GM18907 (cell line): ENCODE data around the gene CST3.
"Not testable (repeated sequence)": the region's sequence is repeated elsewhere in the genome, so short reads cannot be mapped to it uniquely, and the experiment has no call there.

Source experiments
- ATAC-seq: cut with Tn5 transposase; IDR thresholded peaks from one replicate; pipeline ENCODE4 v1.9.1; 2021; ENCODE audit warnings: mild to moderate bottlenecking, moderate library complexity; ENCODE audit not compliant: unreplicated experiment

The CST3 gene

DNA sequence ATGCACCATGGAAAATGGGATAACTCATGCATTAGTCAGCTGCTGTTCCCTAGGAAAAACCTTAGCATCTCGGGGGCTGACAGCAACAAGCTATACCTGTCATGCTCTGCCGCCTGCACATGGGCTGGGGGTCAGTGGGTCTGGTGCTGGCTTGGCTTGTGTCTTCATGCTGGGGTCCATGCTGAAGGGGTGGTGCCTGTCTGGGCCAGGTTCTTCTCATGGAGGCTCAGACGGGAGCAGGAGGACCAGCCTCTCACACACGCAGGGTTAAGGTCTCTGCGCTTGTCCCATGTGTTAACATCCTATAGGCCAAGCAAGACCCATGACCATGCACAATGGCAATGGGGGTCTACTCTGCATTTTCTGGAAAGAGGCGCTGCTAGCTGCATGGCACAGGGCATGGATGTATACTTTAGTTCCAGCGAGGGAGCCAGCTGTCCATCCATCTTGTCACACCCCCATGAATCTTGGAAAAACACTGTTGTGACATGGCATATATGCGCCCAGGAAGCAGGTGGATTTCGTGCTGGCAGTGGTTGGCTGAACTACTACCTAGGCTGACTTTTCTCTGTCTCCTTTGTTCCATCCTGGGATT is 24.6 kb upstream of the CST3 start:
- no peak for ATAC-seq

DNA sequence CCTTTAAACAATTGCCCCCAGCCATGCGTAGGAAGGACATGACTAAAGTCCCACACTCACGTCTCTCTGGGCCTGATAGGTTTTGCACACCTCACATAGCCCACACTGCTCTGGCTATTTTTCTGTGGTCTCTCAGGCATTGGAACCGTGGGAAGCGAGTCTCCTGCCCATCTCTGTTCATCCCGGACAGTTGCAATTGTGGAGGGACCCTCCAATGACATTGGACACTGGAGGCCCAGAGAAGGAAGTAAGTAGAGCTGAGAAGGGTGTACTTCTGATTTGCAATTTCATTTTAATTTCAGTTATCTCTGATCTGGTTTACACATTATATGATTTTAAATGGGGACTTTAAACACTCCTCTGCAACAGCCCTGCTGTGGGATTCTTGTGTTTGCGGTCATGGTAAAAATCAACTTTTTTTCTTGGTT is 23.3 kb upstream of the CST3 start:
- ATAC-seq, result no peak

DNA sequence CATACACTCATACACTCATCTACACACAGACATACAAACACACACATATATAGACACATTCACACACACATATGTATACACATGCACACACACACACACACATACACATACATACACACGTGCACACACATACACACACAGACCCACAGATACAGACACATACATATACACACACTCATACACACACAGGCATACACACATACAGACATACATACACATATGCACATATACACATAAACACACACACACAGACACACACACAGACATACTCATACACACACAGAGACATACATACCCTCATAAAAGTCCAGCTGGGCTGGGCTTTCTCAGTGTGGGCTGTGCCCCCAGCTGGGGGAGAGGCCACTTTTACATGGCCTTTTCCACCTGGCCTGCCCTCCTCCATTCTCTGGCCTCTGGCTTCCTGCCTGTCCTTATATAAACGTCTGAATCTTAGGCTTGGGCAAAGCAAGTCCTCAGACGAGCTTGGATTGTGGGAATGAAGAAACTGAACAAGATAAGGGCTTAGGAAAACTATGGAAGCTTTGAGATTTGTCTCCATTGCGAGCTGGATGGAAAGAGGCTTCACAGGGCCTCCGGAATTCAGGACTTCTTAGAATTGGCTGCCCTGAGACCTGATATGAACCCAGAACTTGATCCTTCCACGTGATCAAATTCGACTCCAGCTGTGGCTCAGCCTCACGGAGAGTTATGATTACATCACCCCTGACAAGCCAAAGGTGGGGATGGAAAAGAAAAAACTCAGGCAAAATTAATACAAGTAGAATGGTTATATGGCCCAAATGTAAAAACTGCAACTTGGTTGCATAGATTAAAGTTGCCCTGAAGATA is 22.5 kb upstream of the CST3 start:
- ATAC-seq, result no peak

DNA sequence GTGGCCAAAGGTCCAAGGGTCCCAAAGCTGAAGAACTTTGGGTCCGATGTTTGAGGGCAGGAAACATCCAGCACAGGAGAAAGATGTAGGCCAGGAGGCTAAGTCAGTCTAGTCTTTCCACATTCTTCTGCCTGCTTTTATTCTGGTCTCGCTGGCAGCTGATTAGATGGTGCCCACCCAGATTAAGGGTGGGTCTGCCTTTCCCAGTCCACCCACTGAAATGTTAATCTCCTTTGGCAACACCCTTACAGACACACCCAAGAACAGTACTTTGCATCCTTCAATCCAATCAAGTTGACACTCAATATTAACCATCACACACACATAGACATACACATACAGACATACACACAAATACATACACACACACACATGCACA is 21.8 kb upstream of the CST3 start:
- ATAC-seq, result not testable (repeated sequence)

DNA sequence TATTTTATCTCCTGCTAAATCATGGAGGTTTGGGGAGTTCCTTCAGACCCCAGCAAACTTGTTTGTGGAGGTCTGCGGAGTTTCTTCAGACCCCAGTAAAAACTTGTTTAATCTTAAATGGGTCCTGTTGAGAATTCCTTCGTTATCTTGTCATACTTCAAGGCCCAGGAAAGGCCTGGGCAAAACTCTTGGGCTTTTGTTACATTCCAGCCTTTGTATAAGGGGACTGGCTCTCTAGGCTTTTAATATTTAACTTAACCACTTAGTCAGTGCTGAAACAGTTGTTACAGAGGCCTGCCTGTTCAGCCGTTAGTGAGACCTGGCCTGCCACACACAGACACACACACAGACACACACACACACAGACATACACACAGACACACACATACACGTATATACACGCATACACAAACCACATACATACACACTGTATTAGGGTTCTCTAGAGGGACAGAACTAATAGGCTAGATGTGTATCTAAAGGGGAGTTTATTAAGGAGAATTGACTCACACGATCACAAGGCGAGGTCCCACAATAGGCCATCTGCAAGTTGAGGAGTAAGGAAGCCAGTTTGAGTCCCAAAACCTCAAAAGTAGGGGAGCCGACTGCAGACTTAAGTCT is 21.3 kb upstream of the CST3 start:
- ATAC-seq, result no peak

DNA sequence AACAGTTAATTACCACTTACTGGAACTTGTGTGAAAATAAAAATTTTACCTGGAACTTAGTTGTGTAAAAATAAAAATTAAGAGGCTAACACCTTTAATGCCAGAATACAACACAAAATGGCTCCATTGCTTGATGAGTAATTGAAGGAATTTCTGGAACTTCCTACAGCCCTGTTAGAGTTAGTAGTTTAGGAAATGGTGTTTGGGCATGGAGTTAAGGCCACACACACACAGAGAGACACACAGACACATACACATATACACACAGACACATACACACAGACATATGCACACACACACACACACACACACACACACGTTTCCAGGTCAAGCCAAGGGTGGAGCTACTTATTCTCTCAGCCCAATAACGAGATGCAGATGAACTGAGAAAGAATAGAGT is 20.6 kb upstream of the CST3 start:
- ATAC-seq, result no peak

DNA sequence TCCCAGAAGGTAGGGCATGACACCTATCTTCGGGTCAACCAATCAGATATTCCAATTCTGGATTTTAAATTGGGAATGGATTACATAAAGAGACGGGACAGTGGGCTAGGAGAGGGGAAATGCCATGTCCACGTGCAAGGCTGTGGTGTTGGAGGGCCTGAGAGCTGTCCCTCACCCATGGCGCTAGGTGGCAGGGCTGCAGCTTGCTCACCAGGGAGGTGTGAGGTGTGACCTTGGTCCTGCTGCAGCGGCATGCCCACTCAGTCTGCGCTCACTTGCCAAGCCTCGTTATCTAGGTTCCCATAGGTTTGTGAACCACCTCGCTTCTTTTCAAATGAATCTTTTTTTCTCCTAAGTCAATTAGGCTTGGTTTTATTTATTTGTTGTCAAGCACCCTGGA is 19.4 kb upstream of the CST3 start:
- no peak for ATAC-seq

DNA sequence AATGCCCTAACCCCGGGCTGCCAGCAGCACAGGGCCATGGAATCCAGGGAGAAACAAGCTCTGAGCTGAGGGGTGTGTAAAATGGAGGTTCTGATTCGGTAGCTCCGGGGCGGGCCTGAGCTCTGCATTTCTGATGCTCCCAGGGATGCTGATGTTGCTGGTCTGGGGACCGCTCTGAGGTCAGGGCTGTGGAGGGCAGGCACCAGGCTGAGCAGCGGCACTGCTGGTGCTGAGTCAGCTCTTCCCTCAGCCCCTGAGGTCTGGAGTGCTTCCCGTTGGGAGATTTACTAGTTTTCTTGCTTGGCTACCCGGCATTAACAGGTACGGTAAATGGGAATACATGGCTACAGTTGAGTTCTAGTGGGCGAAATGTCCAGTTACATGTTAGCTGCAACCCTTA is 18.6 kb upstream of the CST3 start:
- no peak for ATAC-seq

DNA sequence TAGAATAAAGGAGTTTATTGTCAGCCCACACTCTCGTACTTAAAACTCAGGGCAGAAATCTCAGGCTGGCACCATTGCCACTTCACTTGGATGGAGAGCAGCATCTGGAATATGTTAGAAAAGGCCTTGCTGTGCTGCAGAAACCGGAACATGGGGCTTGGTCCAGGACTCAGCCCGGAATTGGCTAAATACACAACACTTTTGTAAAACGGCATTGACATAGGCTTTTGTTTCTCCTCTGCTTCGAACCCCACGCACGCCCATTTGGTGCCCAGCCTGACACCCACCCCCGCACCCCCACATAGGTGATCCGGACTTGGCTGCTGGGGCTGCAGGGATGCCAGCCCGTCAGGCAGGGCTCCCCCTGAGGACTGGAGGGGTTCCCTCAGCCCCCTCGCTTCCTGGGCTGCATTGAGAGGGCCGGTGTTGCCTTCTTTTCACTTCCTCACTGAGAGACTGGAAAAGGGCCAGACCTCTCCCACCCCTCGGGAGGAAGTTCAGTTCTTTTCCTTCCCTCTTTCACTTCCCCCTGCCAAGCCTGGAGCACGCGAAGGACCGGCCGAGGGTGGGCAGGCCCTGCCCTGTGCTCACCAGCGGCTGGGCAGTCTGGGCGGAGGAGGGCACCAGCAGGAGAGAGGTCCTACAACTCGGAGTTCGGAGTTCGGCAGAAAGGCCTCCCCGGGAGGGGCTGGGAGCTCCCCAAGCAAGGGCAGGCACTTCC is 17.9 kb upstream of the CST3 start:
- ATAC-seq, result no peak

DNA sequence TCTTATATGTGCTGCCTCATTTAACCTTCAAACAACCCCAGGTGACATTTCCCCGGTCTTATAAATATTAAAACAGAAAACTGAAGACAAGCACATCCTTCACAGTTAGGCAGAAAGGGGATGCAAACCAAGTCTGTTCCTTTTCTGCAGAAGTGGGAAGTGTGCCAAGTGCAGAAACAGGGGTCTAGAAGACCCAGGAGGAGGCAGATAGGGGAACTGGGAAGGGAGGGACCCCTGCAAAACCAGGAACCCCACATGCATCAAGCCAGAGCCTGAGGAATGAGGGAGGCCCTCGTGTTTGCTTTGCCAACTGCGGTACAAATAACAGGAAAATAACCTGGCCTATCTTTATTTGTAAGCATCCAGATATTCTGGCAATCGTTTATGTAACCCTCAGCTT is 17.0 kb upstream of the CST3 start:
- no peak for ATAC-seq

DNA sequence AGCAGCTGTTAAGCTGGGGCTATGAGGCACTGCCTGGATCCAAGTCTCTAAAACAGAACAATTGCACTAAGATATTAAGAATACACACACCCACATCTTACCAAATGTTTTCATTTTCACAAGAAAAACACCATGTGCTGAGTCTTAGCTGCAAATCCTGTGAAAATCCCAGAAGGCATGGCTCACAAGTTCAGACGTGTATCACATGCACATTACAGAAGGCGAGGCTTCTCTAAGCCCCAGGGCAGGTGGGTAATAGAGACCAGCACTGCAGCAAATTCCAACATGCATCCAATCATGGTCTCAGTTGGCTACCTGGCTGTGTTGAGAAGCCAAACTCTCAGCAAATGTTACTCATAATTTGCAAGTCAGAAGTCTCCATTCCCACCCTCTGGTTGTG is 16.2 kb upstream of the CST3 start:
- no peak for ATAC-seq

DNA sequence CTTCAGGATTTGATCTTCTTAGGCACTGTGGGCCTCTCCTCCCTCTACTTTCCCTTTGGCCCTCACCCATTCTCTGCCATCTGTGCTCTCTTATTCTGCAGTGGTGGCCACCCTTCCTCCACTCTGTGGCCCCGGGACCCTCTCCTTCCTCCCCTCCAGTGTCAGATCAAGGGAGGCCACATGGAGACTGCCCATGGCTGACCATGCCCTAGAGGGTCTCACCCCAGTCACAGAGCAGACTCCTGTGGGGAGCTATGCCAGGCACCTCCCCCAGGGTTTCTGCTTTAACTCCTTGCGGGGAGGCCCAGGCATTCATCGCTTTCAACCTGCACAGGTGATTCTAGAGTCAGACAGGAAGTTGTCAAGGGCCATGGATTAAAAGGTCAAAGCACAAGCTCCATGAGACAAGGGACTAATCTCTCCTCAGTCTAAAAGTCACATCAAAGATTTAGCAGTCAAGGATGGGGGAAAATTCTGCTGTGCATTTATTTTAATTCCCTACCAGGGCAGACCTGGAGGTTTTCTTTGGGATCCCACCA is 15.7 kb upstream of the CST3 start:
- ATAC-seq, result no peak

DNA sequence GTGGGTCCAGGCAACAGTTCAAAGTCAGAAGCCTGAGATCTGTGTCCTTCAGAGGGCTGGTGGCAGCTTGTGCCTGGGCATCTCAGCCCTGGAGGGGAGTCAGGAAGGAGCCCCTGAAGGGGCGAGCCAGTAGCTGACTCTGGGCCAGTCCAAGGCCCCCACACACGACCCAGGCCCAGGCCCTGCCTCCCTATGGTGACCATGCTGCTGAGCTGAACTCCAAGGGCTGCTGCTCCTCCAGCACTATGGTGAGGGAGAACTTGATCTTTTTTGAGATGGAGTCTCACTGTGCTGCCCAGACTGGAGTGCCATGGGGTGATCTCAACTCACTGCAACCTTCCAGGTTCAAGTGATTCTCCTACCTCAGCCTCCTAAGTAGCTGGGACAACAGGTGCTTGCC is 15.2 kb upstream of the CST3 start:
- ATAC-seq, result no peak

DNA sequence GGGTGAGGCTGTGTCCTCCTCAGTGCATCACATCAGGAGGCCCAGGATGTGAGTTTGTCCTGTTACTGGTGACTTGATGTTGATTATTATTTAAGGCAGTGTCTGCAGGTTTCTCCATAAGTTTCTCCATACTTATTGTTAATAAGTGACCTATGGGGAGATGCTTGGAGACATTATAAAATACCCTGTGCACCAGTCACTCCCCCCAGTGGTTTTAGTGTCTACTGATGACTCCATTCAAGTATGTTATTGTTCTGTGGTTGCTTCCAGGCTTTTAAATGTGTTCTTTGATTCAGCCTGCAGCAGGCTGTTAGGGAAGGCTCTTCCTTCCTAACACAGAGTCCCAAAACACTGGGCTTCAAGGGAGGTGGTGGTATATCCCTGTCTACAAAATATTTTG is 14.6 kb upstream of the CST3 start:
- ATAC-seq, result no peak

DNA sequence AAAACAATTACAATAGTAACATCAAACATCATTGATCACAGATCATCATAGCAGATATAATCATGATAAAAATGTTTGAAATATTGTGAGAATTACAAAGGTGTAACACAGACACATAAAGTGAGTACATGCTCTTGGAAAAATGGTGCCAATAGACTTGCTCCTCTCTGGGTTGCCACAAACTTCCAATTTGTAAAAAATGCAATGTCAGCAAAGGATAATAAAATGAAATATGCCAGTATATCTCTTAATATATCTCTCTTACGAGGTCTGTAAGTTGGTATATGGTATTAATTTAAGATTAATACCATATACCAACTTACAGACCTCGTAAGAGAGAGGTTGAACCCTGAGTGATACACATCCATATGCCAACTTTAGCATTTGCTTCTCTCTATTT is 13.4 kb upstream of the CST3 start:
- ATAC-seq, result no peak

DNA sequence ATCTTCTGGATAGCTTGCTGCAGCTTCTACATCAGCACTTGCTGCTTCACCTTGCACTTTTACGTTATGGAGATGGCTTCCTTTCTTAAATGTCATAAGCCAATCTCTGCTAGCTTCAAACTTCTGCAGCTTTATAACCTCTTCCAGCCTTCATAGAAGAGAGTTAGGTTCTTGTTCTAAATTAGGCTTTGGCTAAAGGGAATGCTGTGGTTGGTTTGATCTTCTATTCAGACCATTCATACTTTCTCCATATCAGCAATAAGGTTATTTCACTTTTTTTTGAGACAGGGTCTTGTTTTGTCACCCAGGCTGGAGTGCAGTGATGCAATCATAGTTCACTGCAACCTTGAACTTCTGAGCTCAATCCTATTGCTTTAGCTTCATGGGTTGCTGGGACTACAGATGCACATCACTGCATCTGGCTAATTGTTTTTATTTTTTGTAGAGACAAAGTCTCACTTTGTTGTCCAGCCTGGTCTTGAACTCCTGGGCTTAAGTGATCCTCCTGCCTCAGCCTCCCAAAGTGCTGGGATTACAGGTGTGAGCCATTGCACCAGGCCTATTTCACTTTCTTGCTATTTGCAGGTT is 12.2 kb upstream of the CST3 start:
- ATAC-seq, result no peak

DNA sequence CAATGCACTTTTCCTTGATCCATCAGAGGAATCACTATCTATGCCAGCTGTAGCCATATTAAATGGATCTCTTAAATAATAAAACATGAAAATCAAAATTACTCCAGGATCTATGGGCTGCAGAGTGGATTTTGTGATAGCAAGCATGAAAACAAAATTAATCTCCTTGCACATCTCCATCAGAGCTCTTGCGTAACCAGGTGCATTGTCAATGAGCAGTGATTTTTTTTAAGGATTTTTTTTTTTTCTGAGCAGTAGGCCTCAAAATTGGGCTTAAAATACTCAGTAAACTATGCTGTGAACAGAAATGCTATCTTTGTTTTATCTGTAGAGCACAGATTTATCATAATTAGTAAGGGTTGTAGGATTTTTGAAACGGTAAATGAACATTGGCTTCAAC is 11.5 kb upstream of the CST3 start:
- ATAC-seq, result no peak

DNA sequence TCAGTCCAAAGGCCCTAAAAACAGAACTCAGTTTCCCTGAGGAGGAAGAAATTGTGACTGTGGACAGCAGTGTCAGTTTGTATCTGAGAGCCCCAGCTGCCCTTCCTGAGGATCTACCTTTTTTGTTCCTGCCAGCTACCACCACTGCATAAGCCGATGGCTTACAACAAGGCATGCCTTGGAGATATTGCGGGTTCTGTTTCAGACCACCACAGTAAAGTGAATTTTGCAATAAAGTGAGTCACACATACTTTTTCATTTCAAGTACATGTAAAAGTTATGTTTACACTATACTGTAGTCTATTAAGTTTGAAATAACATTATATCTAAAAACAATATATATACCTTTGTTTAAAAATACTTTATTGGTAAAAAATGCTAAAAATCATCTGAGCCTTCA is 9.6 kb upstream of the CST3 start:
- no peak for ATAC-seq

DNA sequence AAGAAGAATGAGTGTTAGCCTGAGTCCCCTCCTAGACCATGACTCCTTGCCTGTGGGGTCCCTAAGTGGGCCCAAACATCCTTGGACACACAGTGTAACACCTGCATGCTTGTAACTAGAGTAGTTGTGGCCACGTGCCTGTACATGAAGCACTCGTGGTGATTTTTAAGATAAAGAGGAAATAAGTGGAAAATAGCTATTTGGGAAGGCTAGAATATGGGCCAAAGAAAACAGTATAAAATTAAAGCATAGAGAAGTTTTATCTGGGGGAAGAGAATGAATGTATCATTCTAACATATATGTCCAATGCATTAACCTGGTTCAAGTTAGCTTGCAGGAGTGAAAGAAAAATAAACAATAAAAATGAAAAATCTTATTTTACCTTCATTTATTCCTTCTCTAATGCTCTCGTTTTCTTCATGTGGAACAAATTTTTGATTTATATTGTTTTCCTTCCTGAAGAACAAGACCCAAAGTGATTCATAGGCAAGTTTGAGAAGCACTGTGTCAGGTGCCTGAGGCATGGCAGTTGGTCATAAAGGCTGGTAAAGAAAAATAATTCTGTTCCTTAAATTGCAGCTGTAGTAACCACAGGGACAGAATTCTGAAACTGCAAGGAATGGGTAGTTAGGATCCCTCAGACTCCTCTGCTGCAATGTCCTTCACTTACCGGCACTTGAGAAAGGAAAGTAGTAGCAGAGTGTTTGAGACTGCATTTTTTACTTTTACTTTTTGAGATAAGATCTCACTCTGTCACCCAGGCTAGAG is 8.5 kb upstream of the CST3 start:
- ATAC-seq, result no peak

DNA sequence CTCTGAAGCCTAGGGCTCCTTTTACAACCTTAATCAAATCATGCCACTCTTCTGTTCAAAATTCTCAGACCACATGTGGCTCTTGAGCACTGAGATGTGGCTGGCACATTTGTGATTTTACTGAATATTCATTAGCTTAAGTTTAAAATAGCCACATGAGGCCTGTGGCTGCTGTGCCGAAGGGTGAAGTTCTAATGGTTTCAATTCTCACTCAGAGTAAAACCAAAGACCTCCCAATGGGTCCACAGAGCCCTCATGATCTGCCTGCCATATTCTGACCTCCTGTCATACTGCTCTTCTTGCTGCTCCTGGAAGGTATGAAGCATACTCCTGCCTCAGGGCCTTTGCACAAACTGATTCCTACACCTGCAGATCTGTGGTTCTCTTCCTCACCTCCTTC is 7.8 kb upstream of the CST3 start:
- no peak for ATAC-seq
